Activated CD8-positive, alpha-beta memory T cell treated with anti-CD3 and anti-CD28 coated beads for 1 hour (primary cell): ENCODE results near the gene PLA2G2A.

Experiments
- DNase-seq, 2 donors: peaks; one replicate each; pipeline ENCODE4 v3.0.0-alpha.2; 2020; ENCODE audit warnings: low read depth in 1 of 2; ENCODE audit errors: extremely low read depth in 1 of 2

Gene PLA2G2A

DNA sequence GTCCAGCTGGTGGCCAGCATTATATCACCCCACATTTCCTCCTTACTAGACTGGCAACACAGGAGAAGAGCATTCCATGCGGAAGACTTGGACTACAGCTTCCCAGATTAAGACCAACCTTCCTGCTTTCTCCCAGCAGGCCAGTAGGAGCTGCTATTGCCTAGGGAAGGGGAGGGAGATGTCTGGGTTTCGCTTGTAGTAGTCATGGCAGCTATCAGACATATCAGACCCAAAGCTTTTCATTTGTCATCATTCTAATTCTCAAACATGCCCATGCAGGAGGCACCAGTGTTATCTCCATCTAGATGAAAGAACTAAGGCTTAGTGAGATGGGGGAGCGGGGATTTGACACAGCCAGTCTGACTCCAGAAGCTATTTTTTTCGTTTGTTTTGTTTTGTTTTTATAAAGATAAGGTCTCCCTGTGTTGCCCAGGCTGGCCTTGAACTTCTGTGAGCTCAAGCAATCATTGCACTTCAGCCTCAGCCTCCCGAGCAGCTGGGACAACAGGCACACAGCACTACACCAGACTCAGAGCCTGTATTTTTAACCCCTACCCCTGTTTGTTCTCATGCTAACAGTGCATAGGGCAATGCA lies 4.5 kb downstream of the PLA2G2A start:
- DNase-seq = no peak

- DNase-seq = no peak
Measured at GRCh38 chr1:19973616-19974015, 5.8 kb downstream of the PLA2G2A start.

DNA sequence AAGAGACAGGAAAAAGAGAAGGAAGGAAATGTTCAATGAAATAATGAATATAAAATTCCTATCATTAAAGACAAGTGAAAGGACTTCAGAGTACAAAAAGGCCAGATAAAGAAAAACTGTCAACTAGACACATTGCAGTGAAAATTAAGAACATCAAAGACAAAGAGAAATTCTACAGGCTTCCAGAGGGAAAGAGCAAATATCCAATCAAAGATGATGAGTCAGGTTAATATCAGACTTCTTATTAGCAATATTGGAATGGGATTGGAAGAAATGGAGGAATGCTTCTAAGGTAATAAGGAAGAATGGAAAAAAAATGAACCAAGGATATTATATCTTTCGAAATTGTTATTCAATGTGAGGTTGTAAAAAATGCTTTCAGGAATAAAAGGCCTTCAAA lies 7.8 kb downstream of the PLA2G2A start:
- DNase-seq = no peak

DNA sequence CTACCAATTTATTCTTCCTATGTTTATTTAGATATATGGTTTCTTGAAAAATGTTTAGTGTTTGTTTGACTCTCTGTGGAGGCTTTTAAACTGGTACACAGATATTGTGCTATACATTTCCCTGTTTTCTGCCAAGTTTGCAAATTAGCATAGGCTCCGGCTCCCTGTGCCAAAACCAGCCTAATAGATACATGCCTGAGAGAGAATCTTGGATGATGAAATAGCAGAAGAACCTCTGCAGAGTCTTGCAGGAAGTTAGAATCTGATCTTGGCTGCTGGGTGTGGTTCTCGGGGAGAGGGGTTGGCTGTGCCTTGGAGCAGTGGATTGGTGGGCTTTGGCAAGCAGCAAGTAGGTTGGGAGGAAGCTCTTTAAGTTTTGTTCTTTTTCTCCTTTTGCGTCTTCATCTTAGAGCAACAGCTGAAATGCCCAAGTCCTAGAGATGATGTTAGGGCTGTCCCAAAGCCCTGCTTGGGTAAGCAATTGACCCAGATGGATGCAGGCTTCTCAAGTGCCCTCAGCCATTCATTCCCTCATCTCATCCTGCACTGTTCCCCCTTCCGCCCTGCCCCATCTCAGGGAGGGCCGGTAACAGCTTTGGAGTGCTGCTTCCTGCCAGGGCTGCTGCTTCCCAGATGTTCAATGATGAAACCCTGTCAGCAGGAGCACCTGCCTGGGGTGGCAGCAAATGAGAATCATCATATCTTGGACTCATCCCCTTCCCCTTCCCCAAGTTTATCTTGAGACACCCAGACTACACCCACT lies 9.3 kb downstream of the PLA2G2A start:
- no peak for DNase-seq

DNA sequence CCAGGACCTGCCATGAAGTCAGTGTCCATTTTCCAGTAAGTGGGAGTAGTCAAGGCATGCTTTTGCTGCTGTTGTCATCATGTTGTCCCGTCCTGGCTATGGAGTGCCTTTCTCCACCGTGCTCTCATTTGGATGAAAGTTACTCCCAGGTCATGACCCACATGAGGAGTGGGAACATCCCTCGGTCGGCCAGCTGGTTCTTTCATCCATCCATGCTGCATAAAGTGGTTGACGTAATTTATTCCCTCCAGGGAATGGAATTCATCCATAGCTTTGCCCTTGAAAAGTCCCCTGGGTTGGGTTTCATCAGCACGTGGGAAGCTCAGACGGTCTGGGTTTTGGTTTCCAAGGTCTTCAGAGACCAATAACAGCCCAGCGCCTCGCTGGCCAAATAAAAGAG lies 11.6 kb downstream of the PLA2G2A start:
- DNase-seq = no peak

DNA sequence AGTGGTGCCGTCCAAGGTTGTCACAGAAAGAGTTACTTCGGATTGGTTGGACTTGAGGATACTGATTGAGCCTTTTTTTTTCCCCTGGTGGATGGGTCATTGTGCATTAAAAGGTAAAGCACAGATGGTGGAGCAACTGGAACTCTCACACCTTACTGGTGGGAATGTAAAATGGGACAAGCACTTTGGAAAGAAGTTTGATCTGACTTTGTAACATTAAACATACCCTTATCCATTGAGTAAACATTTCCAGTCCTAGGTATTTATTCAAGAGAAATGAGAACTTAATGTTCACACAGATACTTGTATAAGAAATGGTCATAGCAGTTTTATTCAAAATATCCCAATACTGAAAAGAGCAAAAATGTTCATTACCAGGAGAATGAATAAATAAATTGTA lies 14.9 kb downstream of the PLA2G2A start:
- DNase-seq = no peak

- no peak for DNase-seq
Measured at GRCh38 chr1:19963636-19964035, 15.8 kb downstream of the PLA2G2A start.

DNA sequence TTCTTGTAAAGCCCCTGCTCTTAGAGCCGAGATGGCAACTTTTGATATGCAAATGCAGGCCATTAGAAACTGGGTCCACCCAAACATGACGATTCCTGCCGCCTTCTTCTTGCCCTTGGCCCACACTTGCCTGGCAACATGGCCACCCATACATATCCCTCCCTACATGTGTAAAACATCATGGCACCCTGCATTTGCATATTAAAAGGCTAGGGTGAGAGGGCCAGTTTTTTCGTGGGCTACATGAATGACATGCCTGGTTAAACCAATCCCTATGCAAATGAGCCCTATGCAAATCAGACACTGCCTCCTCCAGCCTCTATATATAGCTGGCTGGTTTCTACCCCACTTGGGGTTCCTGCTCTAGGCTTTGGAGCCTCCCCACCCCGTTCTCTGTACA lies 18.8 kb downstream of the PLA2G2A start:
- DNase-seq = no peak

GRCh38 chr1:19957779-19958178 lies 21.6 kb downstream of the PLA2G2A start:
- DNase-seq = no peak

DNA sequence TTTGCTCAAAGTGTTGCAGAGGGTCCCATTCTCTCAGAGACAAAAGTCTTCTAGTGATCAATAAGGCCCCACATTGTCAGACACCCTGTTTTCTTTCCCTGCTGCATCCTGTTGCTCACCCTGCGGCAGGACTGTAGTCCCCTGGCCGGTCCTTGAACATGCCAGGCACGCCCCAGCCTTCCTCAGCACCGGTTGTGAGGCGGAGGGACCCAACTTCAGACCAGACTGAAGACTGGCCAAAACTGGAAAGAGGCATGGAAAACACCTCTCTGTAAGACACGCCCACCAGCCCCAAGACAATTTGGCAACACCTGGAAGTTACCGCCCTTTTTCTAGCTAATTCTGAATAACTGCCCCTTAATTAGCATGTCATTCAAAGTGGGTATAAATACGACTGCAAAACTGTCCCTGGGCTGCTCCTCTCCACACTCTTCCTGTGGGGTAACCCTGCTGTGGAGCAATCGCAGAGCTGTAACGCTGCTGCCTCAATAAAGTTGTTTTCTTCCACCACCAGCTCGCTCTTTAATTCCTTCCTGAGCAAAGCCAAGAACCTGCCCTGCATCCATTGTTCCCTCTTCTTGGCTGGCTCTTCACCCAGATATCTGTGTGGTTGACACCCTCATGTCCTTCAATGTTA lies 23.8 kb downstream of the PLA2G2A start:
- DNase-seq = no peak

GRCh38 chr1:19954059-19954458 lies 25.4 kb downstream of the PLA2G2A start:
- DNase-seq = no peak

- no peak for DNase-seq
Measured at GRCh38 chr1:19949016-19949415, 30.4 kb downstream of the PLA2G2A start.

DNA sequence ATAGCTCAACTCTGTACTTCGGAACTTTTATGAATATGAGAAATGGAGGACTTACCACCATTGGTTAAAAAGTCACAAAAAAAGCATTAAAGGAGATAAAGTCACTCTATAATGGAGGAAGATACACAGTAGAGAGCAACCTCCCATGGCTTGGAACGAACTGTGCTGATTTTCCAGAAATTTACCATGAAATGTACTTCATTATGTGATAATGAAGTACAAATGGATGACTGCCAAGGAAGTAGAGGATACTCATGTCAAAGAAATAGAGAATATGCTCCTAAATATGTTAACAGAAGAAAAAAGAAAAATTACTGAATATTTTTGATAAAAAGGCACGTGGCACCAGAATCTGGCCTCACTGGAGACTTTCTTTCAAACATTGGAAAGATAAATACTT lies 32.4 kb downstream of the PLA2G2A start:
- no peak for DNase-seq

DNA sequence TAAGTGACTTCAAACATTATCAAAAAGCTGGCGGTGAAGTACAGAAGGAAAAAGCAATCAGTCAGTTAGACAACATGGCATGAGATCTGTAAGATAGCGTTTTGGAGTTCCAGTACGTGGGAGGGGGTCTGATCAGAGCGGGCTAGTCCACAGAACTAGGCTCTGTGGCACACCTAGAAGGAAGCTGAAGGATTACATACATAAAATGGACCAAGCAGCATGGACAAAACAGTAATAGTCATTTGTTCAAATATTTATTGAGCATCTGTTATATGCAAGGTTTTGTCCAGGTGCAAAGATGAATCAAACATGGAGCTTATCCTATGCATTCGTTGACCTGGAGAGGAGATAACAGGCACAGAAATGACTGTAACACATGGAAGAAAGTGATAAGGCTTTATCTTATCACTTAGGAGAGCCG lies 33.1 kb downstream of the PLA2G2A start:
- no peak for DNase-seq

GRCh38 chr1:19945914-19946313 lies 33.5 kb downstream of the PLA2G2A start:
- DNase-seq = no peak

DNA sequence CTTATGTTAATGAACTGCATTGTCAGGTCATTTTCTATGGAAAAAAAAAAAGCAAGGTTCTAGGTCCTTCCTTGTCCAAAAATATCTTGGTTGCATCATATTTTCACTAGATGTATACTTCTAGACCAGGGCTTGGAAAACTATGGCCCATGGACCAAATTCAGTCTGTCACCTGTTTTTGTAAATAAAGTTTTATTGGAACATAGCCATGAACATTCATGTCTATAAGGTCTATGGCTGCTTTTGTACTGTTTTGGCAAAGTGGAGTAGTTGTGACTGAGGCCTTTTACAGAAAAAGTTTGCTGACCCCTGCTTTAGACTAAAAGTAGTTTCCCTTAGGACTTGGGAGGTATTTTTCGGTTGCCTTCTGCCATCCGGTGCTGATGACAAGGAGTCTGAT lies 36.8 kb downstream of the PLA2G2A start:
- no peak for DNase-seq

- no peak for DNase-seq
Measured at GRCh38 chr1:19942088-19942487, 37.3 kb downstream of the PLA2G2A start.

DNA sequence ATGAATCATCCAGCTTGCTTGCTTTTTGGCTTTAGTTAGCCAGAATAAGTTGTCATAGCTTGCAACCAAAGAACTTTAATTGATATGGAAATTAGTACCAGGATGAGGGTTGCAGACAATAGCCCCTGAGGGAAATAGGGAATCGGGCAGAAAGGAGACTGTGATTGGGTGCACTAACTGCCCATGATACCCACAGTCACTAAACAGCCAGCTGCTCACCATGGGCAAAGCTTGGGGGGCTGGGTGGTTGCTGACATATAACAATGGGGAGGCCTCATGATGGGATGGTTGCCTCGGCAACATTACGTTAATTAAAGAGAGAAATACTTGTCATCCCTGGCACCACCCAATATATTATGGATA lies 38.2 kb downstream of the PLA2G2A start:
- DNase-seq = no peak

DNA sequence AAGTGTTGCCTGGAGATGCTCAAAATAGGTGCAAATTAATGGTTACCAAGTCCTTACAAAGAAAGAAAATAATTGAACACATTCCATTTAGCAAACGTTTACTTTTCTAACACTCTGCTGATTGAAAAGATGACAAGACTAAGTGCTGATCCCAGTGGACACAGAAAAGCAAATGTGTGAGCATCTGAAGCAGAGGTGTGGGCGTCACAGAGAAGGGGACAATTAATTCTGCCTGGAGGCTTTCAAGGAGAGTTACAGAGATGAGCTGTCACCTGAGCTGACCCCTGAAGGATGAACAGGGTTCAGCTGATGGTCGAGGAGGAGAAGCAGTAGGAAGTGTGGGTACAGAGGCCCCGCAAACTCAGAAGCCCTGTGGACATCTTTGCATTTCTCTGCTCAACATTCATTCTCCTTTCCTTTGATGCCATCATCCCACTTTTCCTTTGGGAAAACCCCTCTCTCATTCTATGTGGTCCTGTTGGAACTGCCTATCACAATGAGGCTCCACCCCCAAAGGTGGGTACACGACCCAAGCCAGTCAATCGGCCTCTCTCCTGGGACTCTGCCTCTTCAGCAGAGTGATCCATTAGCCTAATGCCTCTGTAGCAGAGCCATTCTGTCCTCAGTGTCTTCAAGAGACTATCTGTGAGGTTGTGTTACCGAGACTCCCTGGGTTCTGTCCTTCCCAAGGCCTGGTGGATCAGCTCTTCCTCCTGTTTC lies 38.8 kb downstream of the PLA2G2A start:
- no peak for DNase-seq

DNA sequence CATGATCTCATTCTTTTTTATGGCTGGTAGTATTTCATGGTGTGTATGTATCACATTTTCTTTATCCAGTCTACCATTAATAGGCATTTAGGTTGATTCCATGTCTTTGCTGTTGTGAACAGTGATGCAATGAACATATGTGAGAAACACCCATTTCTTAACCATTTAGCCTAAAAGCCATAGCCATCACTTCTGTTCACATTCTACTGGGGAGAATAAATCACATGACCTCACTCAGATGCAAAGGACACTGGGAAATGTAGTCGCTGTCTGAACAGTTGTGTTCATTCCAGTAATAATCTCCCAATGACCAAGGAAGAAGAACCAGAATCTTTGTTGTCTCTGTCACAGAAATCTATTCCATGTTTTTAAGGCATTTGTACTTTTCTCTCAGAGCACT lies 40.9 kb downstream of the PLA2G2A start:
- no peak for DNase-seq

DNA sequence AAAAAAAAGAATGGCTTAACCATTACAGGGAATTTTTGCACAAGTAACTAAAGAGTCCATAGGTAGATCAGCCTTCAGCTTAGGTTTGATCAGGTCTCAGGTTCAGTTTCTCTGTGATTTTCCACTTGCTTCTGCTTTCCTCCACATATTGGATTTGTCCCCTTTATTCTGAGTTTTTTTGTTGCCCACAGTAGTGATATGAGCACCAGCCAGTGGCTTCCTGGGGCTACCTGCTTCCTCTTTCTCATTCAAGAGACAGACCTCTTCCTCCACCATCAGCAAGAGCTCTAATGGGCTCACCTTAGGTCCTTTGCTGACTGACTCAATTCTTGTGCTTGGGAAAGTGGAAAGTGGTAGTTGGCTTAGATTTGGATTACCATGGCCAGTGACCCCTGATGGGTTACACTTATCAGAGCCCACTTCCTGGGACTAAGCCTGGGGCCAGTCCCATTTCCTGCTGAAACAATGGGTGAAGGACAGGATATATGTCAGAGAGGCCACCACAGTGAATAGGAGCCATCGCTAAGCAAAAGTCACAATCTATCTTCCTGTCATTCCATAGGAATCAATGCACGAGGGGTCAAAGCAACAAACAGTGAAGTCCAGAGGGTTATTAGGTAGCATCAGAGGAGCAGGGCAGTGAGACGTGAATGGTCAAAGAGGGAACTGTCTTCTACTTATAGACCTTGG lies 43.2 kb downstream of the PLA2G2A start:
- DNase-seq = no peak
